ENCODE measurements around the gene KRTAP4-8.
"Not testable (repeated sequence)": the region's sequence is repeated elsewhere in the genome, so short reads cannot be mapped to it uniquely, and the experiment has no call there.

DNA sequence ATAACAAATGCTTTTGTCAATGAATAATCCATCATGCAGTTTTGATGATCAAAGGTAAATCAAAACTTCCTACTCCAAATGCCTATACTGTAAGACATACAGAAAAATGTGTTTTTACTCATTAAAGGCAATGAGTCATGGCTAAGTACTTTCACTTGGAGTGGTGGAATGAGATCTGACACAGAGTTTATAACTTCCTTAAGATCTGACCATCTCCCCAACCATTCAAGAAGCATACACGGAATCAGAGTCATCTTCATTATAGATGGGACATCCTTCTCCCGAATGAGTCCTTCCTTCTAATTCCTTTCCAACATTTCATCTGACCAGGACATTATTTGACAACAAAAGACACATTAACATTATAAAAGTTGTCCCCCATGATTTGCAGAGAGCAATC is 14.5 kb downstream of the KRTAP4-8 start:
- not testable (repeated sequence) for TF ChIP-seq CTCF, POLR2A (IDR thresholded peaks at IDR 0.05)

Measured in right lobe of liver (tissue), 4 donors.